WTC11 (cell line): ENCODE measurements around the gene LGALS3. TPM values are rescaled to one million over a fixed set of nuclear protein-coding genes. Genes with fewer than 3 reads are reported as not detected.

Source experiments
- ATAC-seq: fragments of 200-7000 bp; cut with Tn5 transposase; 2 replicates; pipeline ENCODE4 v1.10.0; 2021; ENCODE audit warnings: mild to moderate bottlenecking, moderate library complexity
- CTCF ChIA-PET: fragments of 300-600 bp; sonication (Branson Sonifier 250); formaldehyde crosslinking; loops from one replicate; lab custom pipeline; 2021; ENCODE audit warnings: antibody characterized with exemption; lab: Charles Lee
- POLR2A ChIA-PET: fragments of 350-600 bp; sonication (Branson Sonifier 250); formaldehyde crosslinking; loops from one replicate; lab custom pipeline; 2021; ENCODE audit warnings: antibody characterized with exemption; lab: Charles Lee
- DNase-seq: peaks from one replicate; pipeline ENCODE4 v3.0.0; 2021; ENCODE audit warnings: low spot score
- H3K27ac Mint-ChIP-seq: 2 replicates; pipeline ENCODE4 v1.8.0; 2021; ENCODE audit warnings: mixed read lengths
- H3K27me3 Mint-ChIP-seq: 2 replicates; pipeline ENCODE4 v1.8.0; 2021; ENCODE audit warnings: low read depth, mild to moderate bottlenecking, moderate library complexity, mixed read lengths
- H3K36me3 Mint-ChIP-seq: 2 replicates; pipeline ENCODE4 v1.8.0; 2021; ENCODE audit warnings: mixed read lengths
- H3K4me1 Mint-ChIP-seq: 2 replicates; pipeline ENCODE4 v1.8.0; 2022; ENCODE audit warnings: mixed read lengths
- H3K4me3 Mint-ChIP-seq: 2 replicates; pipeline ENCODE4 v1.8.0; 2021; ENCODE audit warnings: mild to moderate bottlenecking, moderate library complexity, mixed read lengths
- H3K9me3 Mint-ChIP-seq: 2 replicates; pipeline ENCODE4 v1.8.0; 2021; ENCODE audit warnings: mixed read lengths
- ATF1 ChIP-seq: sonication (generic); formaldehyde crosslinking; IDR thresholded peaks from 2 replicates; pipeline ENCODE4 v1.8.1; 2023; ENCODE audit warnings: mild to moderate bottlenecking, moderate library complexity, missing genetic modification reagents
- ATF6 ChIP-seq: sonication (generic); formaldehyde crosslinking; IDR thresholded peaks from 2 replicates; pipeline ENCODE4 v1.8.1; 2023; ENCODE audit warnings: mild to moderate bottlenecking, missing genetic modification reagents
- CREB1 ChIP-seq: sonication (generic); formaldehyde crosslinking; IDR thresholded peaks from 2 replicates; pipeline ENCODE4 v1.8.0; 2023; ENCODE audit warnings: mild to moderate bottlenecking, missing genetic modification reagents
- E2F1 ChIP-seq: sonication (generic); formaldehyde crosslinking; IDR thresholded peaks from 2 replicates; pipeline ENCODE4 v1.8.0; 2022; ENCODE audit warnings: mild to moderate bottlenecking, missing genetic modification reagents
- ELF4 ChIP-seq: sonication (generic); formaldehyde crosslinking; IDR thresholded peaks from 2 replicates; pipeline ENCODE4 v1.8.1; 2022; ENCODE audit warnings: low read depth, mild to moderate bottlenecking, moderate library complexity, missing genetic modification reagents
- EMX1 ChIP-seq: fragments of 250-450 bp; sonication (Bioruptor Pico); IDR thresholded peaks from 2 replicates; pipeline ENCODE4 v1.8.0; 2021; ENCODE audit warnings: mild to moderate bottlenecking
- FOXP1 ChIP-seq: sonication (generic); formaldehyde crosslinking; IDR thresholded peaks from 2 replicates; pipeline ENCODE4 v1.8.0; 2022; ENCODE audit warnings: missing genetic modification reagents, mild to moderate bottlenecking, moderate library complexity, borderline replicate concordance
- GRHL2 ChIP-seq: fragments of 250-450 bp; sonication (Bioruptor Pico); IDR thresholded peaks from 2 replicates; pipeline ENCODE4 v1.8.0; 2022; ENCODE audit warnings: mild to moderate bottlenecking, moderate library complexity; ENCODE audit not compliant: insufficient replicate concordance, severe bottlenecking
- HMGA2 ChIP-seq: fragments of 250-450 bp; sonication (Bioruptor Pico); IDR thresholded peaks from 2 replicates; pipeline ENCODE4 v1.4.0; 2021; ENCODE audit warnings: mild to moderate bottlenecking, moderate library complexity
- MXD4 ChIP-seq: fragments of 250-450 bp; sonication (Bioruptor Pico); IDR thresholded peaks from 2 replicates; pipeline ENCODE4 v1.8.0; 2021; ENCODE audit warnings: mild to moderate bottlenecking, moderate library complexity, borderline replicate concordance
- MYBL2 ChIP-seq: sonication (generic); formaldehyde crosslinking; IDR thresholded peaks from 2 replicates; pipeline ENCODE4 v1.8.1; 2023; ENCODE audit warnings: mild to moderate bottlenecking, moderate library complexity, missing genetic modification reagents
- NFATC4 ChIP-seq: fragments of 250-450 bp; sonication (Bioruptor Pico); IDR thresholded peaks from 2 replicates; pipeline ENCODE4 v1.9.0; 2021; ENCODE audit warnings: mild to moderate bottlenecking
- NR2C2 ChIP-seq: sonication (generic); formaldehyde crosslinking; IDR thresholded peaks from 2 replicates; pipeline ENCODE4 v1.8.0; 2022; ENCODE audit warnings: mild to moderate bottlenecking, missing genetic modification reagents
- SMAD4 ChIP-seq: sonication (generic); formaldehyde crosslinking; IDR thresholded peaks from 2 replicates; pipeline ENCODE4 v1.8.0; 2022; ENCODE audit warnings: mild to moderate bottlenecking, missing genetic modification reagents
- SOX15 ChIP-seq: fragments of 250-450 bp; sonication (Bioruptor Pico); IDR thresholded peaks from 2 replicates; pipeline ENCODE4 v1.9.0; 2021; ENCODE audit warnings: mild to moderate bottlenecking
- TEAD1 ChIP-seq: sonication (generic); formaldehyde crosslinking; IDR thresholded peaks from 2 replicates; pipeline ENCODE4 v1.8.0; 2022; ENCODE audit warnings: mild to moderate bottlenecking, missing genetic modification reagents
- ZBTB21 ChIP-seq: sonication (generic); formaldehyde crosslinking; IDR thresholded peaks from 2 replicates; pipeline ENCODE4 v1.8.1; 2023; ENCODE audit warnings: mild to moderate bottlenecking, missing genetic modification reagents, borderline replicate concordance
- ZNF138 ChIP-seq: sonication (generic); formaldehyde crosslinking; conservative IDR thresholded peaks from 2 replicates; pipeline ENCODE4 v1.8.1; 2022; ENCODE audit warnings: mild to moderate bottlenecking, moderate library complexity, missing genetic modification reagents
- ZNF232 ChIP-seq: sonication (generic); formaldehyde crosslinking; IDR thresholded peaks from 2 replicates; pipeline ENCODE4 v1.8.0; 2022; ENCODE audit warnings: mild to moderate bottlenecking, missing genetic modification reagents
- ZNF263 ChIP-seq: sonication (generic); formaldehyde crosslinking; IDR thresholded peaks from 2 replicates; pipeline ENCODE4 v1.8.1; 2022; ENCODE audit warnings: low read depth, mild to moderate bottlenecking, moderate library complexity, missing genetic modification reagents
- ZNF317 ChIP-seq: sonication (generic); formaldehyde crosslinking; IDR thresholded peaks from 2 replicates; pipeline ENCODE4 v1.8.1; 2023; ENCODE audit warnings: low read depth, mild to moderate bottlenecking, moderate library complexity, missing genetic modification reagents, borderline replicate concordance
- ZSCAN18 ChIP-seq: fragments of 250-450 bp; sonication (Bioruptor Pico); IDR thresholded peaks from 2 replicates; pipeline ENCODE4 v2.1.2; 2022; ENCODE audit warnings: mild to moderate bottlenecking, moderate library complexity
- total RNA-seq: library from RNA; stranded (reverse); gene quantifications from 3 replicates; pipeline ENCODE4 v1.2.3, GENCODE V29; 2021
- TF ChIP-seq, protein P1 (sequence below): sonication (generic); formaldehyde crosslinking; IDR thresholded peaks from 2 replicates; pipeline ENCODE4 v1.8.1; 2022; ENCODE audit warnings: mild to moderate bottlenecking, moderate library complexity, missing genetic modification reagents
- TF ChIP-seq, protein P2 (sequence below): sonication (generic); formaldehyde crosslinking; IDR thresholded peaks from 2 replicates; pipeline ENCODE4 v1.8.0; 2023; ENCODE audit warnings: missing genetic modification reagents
- TF ChIP-seq, protein P3 (sequence below): fragments of 250-450 bp; sonication (Bioruptor Pico); IDR thresholded peaks from 2 replicates; pipeline ENCODE4 v1.9.0; 2021; ENCODE audit warnings: mild to moderate bottlenecking

LGALS3 gene
- total RNA-seq, 1 experiment from 2014 or later = 5.8 TPM

DNA sequence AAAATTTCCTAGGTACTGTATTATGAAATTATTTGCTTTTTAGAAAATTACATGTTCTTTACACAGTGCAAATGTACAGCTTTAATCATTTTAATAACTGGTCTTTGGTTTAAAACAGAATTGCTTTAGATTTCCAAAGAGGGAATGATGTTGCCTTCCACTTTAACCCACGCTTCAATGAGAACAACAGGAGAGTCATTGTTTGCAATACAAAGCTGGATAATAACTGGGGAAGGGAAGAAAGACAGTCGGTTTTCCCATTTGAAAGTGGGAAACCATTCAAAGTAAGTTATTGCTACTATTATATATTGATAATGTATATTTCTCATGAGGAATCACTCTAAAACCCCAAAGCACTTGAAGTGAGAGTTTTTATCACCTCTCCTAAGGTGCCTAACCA lies 13.4 kb downstream of the LGALS3 start (continued):
- no peak for TF ChIP-seq ATF6 (CRISPR knock-in tag)
- TF ChIP-seq GRHL2 (CRISPR knock-in tag) = no peak
- TF ChIP-seq NFATC4 (CRISPR knock-in tag) = no peak
- no peak for TF ChIP-seq ZNF138 (CRISPR knock-in tag)
- TF ChIP-seq FOXP1 (CRISPR knock-in tag) = no peak
- no peak for TF ChIP-seq SMAD4
- no peak for TF ChIP-seq EMX1

GRCh38 chr14:55146425-55146824 lies 17.4 kb downstream of the LGALS3 start:
- Mint-ChIP-seq H3K36me3 (peaks cover 69% of the 10 kb centered on the region), H3K27me3 (no peaks in the 10 kb centered on the region), H3K4me1 (no peaks in the 10 kb centered on the region), H3K27ac (no peak overlapping the region), H3K4me3 (no peak overlapping the region), H3K9me3 (no peaks in the 10 kb centered on the region)
- TF ChIP-seq SOX15 (CRISPR knock-in tag) (no peak), GRHL2 (CRISPR knock-in tag) (no peak)
- TF ChIP-seq, protein P1, sequence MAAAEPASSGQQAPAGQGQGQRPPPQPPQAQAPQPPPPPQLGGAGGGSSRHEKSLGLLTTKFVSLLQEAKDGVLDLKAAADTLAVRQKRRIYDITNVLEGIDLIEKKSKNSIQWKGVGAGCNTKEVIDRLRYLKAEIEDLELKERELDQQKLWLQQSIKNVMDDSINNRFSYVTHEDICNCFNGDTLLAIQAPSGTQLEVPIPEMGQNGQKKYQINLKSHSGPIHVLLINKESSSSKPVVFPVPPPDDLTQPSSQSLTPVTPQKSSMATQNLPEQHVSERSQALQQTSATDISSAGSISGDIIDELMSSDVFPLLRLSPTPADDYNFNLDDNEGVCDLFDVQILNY (CRISPR knock-in tag) = no peak
- ATAC-seq (no peak), DNase-seq (no peak)
- CTCF ChIA-PET = interaction anchor here (0.9 to 2.2 kb wide), 3 partner anchors 8 to 95 kb away, joined by 3 to 7 read pairs (median 3); no protein-coding TSS in a partner anchor
- POLR2A ChIA-PET = no interaction called here

- TF ChIP-seq ELF4 (CRISPR knock-in tag) (no peak), GRHL2 (CRISPR knock-in tag) (no peak), HMGA2 (CRISPR knock-in tag) (no peak), CREB1 (no peak), ZNF317 (CRISPR knock-in tag) (no peak), NR2C2 (CRISPR knock-in tag) (no peak), E2F1 (CRISPR knock-in tag) (no peak), ATF1 (CRISPR knock-in tag) (no peak), TEAD1 (CRISPR knock-in tag) (no peak), ZSCAN18 (CRISPR knock-in tag) (no peak), MYBL2 (CRISPR knock-in tag) (no peak), ZNF263 (CRISPR knock-in tag) (no peak), ZNF232 (CRISPR knock-in tag) (no peak), ZBTB21 (CRISPR knock-in tag) (no peak), SMAD4 (no peak), MXD4 (CRISPR knock-in tag) (no peak)
- TF ChIP-seq, protein P2, sequence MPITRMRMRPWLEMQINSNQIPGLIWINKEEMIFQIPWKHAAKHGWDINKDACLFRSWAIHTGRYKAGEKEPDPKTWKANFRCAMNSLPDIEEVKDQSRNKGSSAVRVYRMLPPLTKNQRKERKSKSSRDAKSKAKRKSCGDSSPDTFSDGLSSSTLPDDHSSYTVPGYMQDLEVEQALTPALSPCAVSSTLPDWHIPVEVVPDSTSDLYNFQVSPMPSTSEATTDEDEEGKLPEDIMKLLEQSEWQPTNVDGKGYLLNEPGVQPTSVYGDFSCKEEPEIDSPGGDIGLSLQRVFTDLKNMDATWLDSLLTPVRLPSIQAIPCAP (CRISPR knock-in tag) = no peak
- TF ChIP-seq, protein P3, sequence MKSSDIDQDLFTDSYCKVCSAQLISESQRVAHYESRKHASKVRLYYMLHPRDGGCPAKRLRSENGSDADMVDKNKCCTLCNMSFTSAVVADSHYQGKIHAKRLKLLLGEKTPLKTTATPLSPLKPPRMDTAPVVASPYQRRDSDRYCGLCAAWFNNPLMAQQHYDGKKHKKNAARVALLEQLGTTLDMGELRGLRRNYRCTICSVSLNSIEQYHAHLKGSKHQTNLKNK (CRISPR knock-in tag) = no peak
- Mint-ChIP-seq H3K4me3 (no peak overlapping the region), H3K9me3 (no peaks in the 10 kb centered on the region), H3K36me3 (peaks cover 76% of the 10 kb centered on the region), H3K27me3 (no peaks in the 10 kb centered on the region), H3K27ac (no peak overlapping the region), H3K4me1 (no peaks in the 10 kb centered on the region)
- ATAC-seq (no peak), DNase-seq (no peak)
- POLR2A ChIA-PET = interaction anchor here (0.6 to 0.7 kb wide), 2 partner anchors 13 to 334 kb away, joined by 3 to 7 read pairs; no protein-coding TSS in a partner anchor
- CTCF ChIA-PET = no interaction called here
These were observed 22.5 kb downstream of the LGALS3 start for GRCh38 chr14:55151601-55152000.
